DOHH2 (cell line): ENCODE measurements around the gene SUFU.
"Not testable (repeated sequence)": the region's sequence is repeated elsewhere in the genome, so short reads cannot be mapped to it uniquely, and the experiment has no call there.

ENCODE experiments used
- H3F3A ChIP-seq: fragments of 200-600 bp; sonication (generic), shearing (Covaris generic); 2 replicates; pipeline ENCODE4 v1.6.0; 2016; ENCODE audit warnings: antibody characterized with exemption, mild to moderate bottlenecking; ENCODE audit not compliant: control insufficient read depth, insufficient read depth
- H3K27ac ChIP-seq: fragments of 200-600 bp; sonication (generic); 2 replicates; pipeline ENCODE4 v1.5.1; 2014; ENCODE audit warnings: low read depth, mild to moderate bottlenecking, low read length, moderate library complexity
- H3K27me3 ChIP-seq: fragments of 200-600 bp; sonication (generic); 2 replicates; pipeline ENCODE4 v1.6.1; 2014; ENCODE audit warnings: mild to moderate bottlenecking, low read length, mixed read lengths; ENCODE audit not compliant: control insufficient read depth
- H3K36me3 ChIP-seq: fragments of 200-600 bp; sonication (generic); 2 replicates; pipeline ENCODE4 v1.6.1; 2014; ENCODE audit warnings: mild to moderate bottlenecking, low read length, moderate library complexity, mixed read lengths; ENCODE audit not compliant: control insufficient read depth
- H3K4me1 ChIP-seq: fragments of 200-600 bp; sonication (generic); 2 replicates; pipeline ENCODE4 v1.6.1; 2014; ENCODE audit warnings: mild to moderate bottlenecking, low read length, mixed read lengths; ENCODE audit not compliant: control insufficient read depth
- H3K4me2 ChIP-seq: fragments of 200-600 bp; sonication (generic); 2 replicates; pipeline ENCODE4 v1.6.0; 2014; ENCODE audit warnings: mild to moderate bottlenecking, low read length, moderate library complexity
- H3K4me3 ChIP-seq: fragments of 200-600 bp; sonication (generic); 2 replicates; pipeline ENCODE4 v1.5.1; 2014; ENCODE audit warnings: mild to moderate bottlenecking, low read length, mixed read lengths
- H3K79me2 ChIP-seq: fragments of 200-600 bp; sonication (generic); 2 replicates; pipeline ENCODE4 v1.6.1; 2014; ENCODE audit warnings: mild to moderate bottlenecking, low read length, mixed read lengths; ENCODE audit not compliant: control insufficient read depth
- H3K9me2 ChIP-seq: fragments of 200-600 bp; sonication (generic); replicated peaks from 2 replicates; pipeline ENCODE4 v1.6.1; 2014; ENCODE audit warnings: mild to moderate bottlenecking, low read length, mixed read lengths; ENCODE audit not compliant: control insufficient read depth
- H3K9me3 ChIP-seq: fragments of 200-600 bp; sonication (generic); 2 replicates; pipeline ENCODE4 v1.6.1; 2014; ENCODE audit warnings: antibody characterized with exemption, low read length, mixed read lengths; ENCODE audit not compliant: control insufficient read depth, insufficient read depth
- H4K20me1 ChIP-seq: fragments of 200-600 bp; sonication (generic); 2 replicates; pipeline ENCODE4 v1.6.0; 2014; ENCODE audit warnings: low read depth, mild to moderate bottlenecking, antibody characterized with exemption, low read length, moderate library complexity; ENCODE audit not compliant: control insufficient read depth, insufficient read depth
- EZH2phosphoT487 ChIP-seq: fragments of 200-600 bp; sonication (generic); IDR thresholded peaks from 2 replicates; pipeline ENCODE4 v1.6.1; 2017; ENCODE audit warnings: borderline replicate concordance, mild to moderate bottlenecking, antibody characterized with exemption, low read length, moderate library complexity, mixed read lengths
- TF ChIP-seq, protein P1 (sequence below): fragments of 200-600 bp; sonication (generic); IDR thresholded peaks from one replicate; pipeline ENCODE4 v1.5.1; 2014; ENCODE audit warnings: antibody characterized with exemption, mild to moderate bottlenecking, low read depth, low read length; ENCODE audit not compliant: poor library complexity, severe bottlenecking

Gene SUFU

DNA sequence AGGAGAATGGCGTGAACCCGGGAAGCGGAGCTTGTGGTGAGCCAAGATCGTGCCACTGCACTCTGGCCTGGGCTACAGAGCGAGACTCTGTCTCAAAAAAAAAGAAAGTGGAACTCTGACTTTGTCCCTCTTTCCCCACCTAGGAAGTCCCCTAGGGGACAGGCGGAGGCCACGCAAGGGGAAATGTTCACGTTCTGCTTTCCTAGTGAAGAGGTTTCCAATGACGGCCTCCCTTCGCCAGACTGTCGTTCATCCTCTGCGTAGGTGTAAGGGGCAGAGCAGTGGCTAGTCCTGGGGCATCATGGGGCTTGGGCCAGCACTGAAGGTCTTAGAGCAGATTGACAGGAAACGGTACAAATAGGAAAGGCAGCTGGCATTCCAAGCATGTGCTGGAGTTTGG lies 30.6 kb downstream of the SUFU start:
- no peaks in the 10 kb centered on the region for H3K27me3 ChIP-seq
- TF ChIP-seq, protein P1, sequence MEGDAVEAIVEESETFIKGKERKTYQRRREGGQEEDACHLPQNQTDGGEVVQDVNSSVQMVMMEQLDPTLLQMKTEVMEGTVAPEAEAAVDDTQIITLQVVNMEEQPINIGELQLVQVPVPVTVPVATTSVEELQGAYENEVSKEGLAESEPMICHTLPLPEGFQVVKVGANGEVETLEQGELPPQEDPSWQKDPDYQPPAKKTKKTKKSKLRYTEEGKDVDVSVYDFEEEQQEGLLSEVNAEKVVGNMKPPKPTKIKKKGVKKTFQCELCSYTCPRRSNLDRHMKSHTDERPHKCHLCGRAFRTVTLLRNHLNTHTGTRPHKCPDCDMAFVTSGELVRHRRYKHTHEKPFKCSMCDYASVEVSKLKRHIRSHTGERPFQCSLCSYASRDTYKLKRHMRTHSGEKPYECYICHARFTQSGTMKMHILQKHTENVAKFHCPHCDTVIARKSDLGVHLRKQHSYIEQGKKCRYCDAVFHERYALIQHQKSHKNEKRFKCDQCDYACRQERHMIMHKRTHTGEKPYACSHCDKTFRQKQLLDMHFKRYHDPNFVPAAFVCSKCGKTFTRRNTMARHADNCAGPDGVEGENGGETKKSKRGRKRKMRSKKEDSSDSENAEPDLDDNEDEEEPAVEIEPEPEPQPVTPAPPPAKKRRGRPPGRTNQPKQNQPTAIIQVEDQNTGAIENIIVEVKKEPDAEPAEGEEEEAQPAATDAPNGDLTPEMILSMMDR: no peak
- TF ChIP-seq EZH2phosphoT487: no peak
- no peak overlapping the region for H3K4me3 ChIP-seq
- H3K36me3 ChIP-seq: no peaks in the 10 kb centered on the region
- H3F3A ChIP-seq: no peaks in the 10 kb centered on the region
- H3K4me2 ChIP-seq: no peak overlapping the region
- H3K9me3 ChIP-seq: no peaks in the 10 kb centered on the region
- H3K4me1 ChIP-seq: no peaks in the 10 kb centered on the region
- H3K27ac ChIP-seq: no peak overlapping the region
- H4K20me1 ChIP-seq: no peaks in the 10 kb centered on the region
- no peaks in the 10 kb centered on the region for H3K79me2 ChIP-seq
- no peaks in the 10 kb centered on the region for H3K9me2 ChIP-seq

- not testable (repeated sequence) for H3K27me3 ChIP-seq, H3F3A ChIP-seq, H3K27ac ChIP-seq, H3K4me2 ChIP-seq, H4K20me1 ChIP-seq, H3K36me3 ChIP-seq, H3K4me1 ChIP-seq, H3K79me2 ChIP-seq, H3K9me3 ChIP-seq, H3K9me2 ChIP-seq, H3K4me3 ChIP-seq
These were observed 31.2 kb downstream of the SUFU start for GRCh38 chr10:102534966-102535365.

DNA sequence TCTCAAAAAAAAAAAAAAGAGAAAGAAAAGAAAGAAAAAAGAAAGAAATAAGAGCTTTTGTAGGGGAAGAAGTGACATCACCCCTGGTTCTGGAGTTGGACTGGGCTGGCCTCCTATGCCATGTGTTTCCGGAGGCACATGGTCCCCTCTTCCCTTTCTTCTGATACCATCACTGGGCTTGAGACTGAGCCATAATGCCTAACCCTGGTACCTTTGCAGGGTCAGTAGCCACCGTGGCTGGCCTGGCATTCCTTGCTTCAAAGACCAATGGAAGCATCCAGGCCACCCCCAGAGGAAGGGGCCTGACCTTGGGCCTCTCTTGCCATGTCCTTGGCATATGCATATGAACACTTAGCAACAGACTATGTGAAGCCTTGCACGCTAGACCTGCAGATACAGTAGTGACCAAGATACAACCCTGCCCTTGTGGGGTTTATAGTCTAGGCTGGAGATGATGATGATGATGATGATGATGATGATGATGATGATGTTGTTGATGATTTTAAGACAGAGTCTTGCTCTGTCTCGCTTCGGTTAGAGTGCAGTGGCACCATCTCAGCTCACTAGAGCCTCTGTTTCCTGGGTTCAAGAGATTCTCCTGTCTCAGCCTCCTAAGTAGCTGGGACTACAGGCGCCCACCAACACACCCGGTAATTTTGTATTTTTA lies 31.8 kb downstream of the SUFU start:
- no peaks in the 10 kb centered on the region for H3K79me2 ChIP-seq
- no peaks in the 10 kb centered on the region for H3K9me2 ChIP-seq
- H4K20me1 ChIP-seq: no peaks in the 10 kb centered on the region
- no peaks in the 10 kb centered on the region for H3K9me3 ChIP-seq
- no peaks in the 10 kb centered on the region for H3K4me1 ChIP-seq
- no peaks in the 10 kb centered on the region for H3K36me3 ChIP-seq
- no peak overlapping the region for H3K4me3 ChIP-seq
- TF ChIP-seq, protein P1: no peak
- no peak for TF ChIP-seq EZH2phosphoT487
- H3K27ac ChIP-seq: no peak overlapping the region
- H3F3A ChIP-seq: no peaks in the 10 kb centered on the region
- H3K27me3 ChIP-seq: no peaks in the 10 kb centered on the region
- no peak overlapping the region for H3K4me2 ChIP-seq

DNA sequence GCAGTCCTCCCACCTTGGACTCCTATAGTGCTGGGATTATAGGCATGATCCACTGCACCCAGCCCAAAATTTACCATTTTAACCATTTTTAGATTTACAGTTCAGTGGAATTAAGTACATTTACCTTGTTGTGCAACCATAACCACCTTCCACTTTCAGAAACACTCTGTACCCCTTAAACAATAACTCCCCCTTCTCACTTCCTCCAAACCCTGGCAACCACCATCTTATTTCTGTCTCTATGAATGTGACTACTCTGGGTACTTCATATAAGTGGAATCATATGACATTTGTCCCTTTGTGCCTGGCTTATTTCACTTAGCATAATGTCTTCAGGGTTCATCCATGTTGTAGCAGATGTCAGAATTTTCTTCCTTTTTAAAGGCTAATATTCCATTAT lies 33.6 kb downstream of the SUFU start:
- H3K36me3 ChIP-seq: no peaks in the 10 kb centered on the region
- no peaks in the 10 kb centered on the region for H3K27me3 ChIP-seq
- H3K79me2 ChIP-seq: no peaks in the 10 kb centered on the region
- no peaks in the 10 kb centered on the region for H3K4me1 ChIP-seq
- no peak for TF ChIP-seq EZH2phosphoT487
- TF ChIP-seq, protein P1: no peak
- no peaks in the 10 kb centered on the region for H3K9me2 ChIP-seq
- H3F3A ChIP-seq: no peaks in the 10 kb centered on the region
- H3K27ac ChIP-seq: no peak overlapping the region
- no peak overlapping the region for H3K4me2 ChIP-seq
- no peaks in the 10 kb centered on the region for H3K9me3 ChIP-seq
- no peak overlapping the region for H3K4me3 ChIP-seq
- H4K20me1 ChIP-seq: no peaks in the 10 kb centered on the region
